ENCODE measurements around the gene LDHAL6B. TPM values are rescaled to one million over a fixed set of nuclear protein-coding genes. Genes with fewer than 3 reads are reported as not detected.
A peak's percentile ranks its signal among the peaks of the same experiment; 100 is the strongest.

The LDHAL6B gene
- polyA plus RNA-seq, 1 donor (not counting 4 experiments of a cell fraction or from before 2014, with no cell fraction given), result not detected

DNA sequence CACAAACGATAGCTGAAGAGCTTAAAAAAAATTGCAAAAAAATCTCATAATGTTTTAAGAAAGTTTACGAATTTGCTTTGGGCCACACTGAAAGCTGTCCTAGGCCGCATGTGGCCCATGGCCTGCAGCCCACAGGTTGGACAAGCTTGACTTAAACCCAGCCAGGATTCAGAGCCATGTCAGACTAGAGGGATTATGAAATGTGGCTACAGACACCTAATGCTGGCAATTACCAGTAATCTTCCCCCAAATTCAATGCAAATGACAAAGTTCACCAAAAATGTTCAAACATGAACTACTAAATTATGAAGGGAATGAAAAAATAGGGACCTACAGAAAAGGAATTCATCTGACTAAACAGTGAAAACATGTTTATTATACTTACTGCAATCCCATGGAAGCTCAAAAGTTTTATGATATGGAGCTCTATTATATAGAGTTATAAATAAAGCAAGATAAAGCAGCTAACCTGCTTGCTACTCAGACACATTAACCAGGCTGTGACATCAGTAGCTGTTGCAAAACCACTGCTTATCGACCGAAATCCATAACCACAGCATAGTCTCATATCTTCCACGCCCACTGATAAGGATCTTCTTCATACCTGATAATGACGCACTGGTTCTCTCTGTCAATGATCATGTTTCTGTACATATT is 49.2 kb downstream of the LDHAL6B start:
- H3K79me2 ChIP-seq (ENCODE audit: control insufficient read depth, insufficient read depth, low read length), result peaks cover 20% of the 10 kb centered on the region
- no peak overlapping the region for H3K4me3 ChIP-seq (ENCODE audit: control insufficient read depth in 2 of 3, extremely low read depth in 1 of 3, insufficient read depth in 2 of 3, low read depth in 1 of 3, low read length in 3 of 3)
- DNase-seq (ENCODE audit: low read depth, low spot score) (no peak), FAIRE-seq (peak; percentile 85)
- H3K4me2 ChIP-seq (ENCODE audit: control insufficient read depth, extremely low read depth, insufficient read depth, low read depth, low read length), result peak overlapping the region; percentile 73
- dilution Hi-C loops (cut with MboI; ENCODE audit: extremely low pct_ligation_motif_present, low sequenced_read_pairs), result no loop called here
- TF ChIP-seq, protein P1, sequence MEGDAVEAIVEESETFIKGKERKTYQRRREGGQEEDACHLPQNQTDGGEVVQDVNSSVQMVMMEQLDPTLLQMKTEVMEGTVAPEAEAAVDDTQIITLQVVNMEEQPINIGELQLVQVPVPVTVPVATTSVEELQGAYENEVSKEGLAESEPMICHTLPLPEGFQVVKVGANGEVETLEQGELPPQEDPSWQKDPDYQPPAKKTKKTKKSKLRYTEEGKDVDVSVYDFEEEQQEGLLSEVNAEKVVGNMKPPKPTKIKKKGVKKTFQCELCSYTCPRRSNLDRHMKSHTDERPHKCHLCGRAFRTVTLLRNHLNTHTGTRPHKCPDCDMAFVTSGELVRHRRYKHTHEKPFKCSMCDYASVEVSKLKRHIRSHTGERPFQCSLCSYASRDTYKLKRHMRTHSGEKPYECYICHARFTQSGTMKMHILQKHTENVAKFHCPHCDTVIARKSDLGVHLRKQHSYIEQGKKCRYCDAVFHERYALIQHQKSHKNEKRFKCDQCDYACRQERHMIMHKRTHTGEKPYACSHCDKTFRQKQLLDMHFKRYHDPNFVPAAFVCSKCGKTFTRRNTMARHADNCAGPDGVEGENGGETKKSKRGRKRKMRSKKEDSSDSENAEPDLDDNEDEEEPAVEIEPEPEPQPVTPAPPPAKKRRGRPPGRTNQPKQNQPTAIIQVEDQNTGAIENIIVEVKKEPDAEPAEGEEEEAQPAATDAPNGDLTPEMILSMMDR (optimal IDR thresholded peaks at IDR 0.05 in 1 of 3, IDR thresholded peaks at IDR 0.05 in 1 of 3, conservative IDR thresholded peaks at IDR 0.05 in 1 of 3; ENCODE audit: extremely low read depth in 1 of 3, insufficient read depth in 2 of 3, low read length in 3 of 3), result no peak
- no peak for TF ChIP-seq EZH2 (IDR thresholded peaks at IDR 0.05; ENCODE audit: low read length)
- no peaks in the 10 kb centered on the region for H3K27me3 ChIP-seq (ENCODE audit: control insufficient read depth, extremely low read depth, insufficient read depth, low read length)
- no peaks in the 10 kb centered on the region for H3K9me1 ChIP-seq (ENCODE audit: control insufficient read depth, extremely low read depth, insufficient read depth, low read length)
- H3K9ac ChIP-seq (ENCODE audit: control insufficient read depth, extremely low read depth, insufficient read depth, low read length), result peak overlapping the region; percentile 37
- peaks cover 15 to 39% of the 10 kb centered on the region in 2 experiments for H3K36me3 ChIP-seq (ENCODE audit: control insufficient read depth in 2 of 2, extremely low read depth in 1 of 2, insufficient read depth in 2 of 2, low read length in 2 of 2)
- peak overlapping the region; percentile 70 for H3K27ac ChIP-seq (ENCODE audit: control insufficient read depth, insufficient read depth, low read length)
- H2AFZ ChIP-seq (ENCODE audit: control insufficient read depth, low read length), result no peak overlapping the region
- H4K20me1 ChIP-seq (ENCODE audit: control insufficient read depth, extremely low read depth, insufficient read depth, low read length), result peaks cover 2% of the 10 kb centered on the region
- H3K9me3 ChIP-seq (ENCODE audit: control insufficient read depth, low read depth, low read length), result no peaks in the 10 kb centered on the region
- peaks cover 23% of the 10 kb centered on the region for H3K4me1 ChIP-seq (ENCODE audit: control insufficient read depth, extremely low read depth, insufficient read depth, low read length)

DNA sequence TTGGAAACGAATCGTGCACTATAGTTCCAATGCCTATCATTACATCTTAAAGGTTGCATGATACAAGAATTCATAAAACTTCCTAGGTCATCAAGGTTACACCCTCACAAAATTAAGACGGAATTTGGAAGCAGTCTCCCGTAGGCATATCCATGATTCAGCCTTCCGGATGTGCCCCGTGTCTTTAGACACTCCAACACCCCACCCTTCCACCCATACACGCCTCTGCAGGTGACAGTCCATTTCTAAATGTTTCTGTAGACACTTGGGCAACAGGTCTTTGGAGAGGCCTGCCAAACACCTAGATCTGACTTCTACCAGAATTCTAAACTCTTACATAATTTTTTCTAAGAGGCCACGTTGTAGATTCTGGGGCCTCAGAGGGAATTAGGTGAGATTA is 49.8 kb downstream of the LDHAL6B start:
- DNase-seq (ENCODE audit: low read depth, low spot score), result no peak
- Histone ChIP-seq H3K9me3 (ENCODE audit: control insufficient read depth, low read depth, low read length) (no peaks in the 10 kb centered on the region), H3K79me2 (ENCODE audit: control insufficient read depth, insufficient read depth, low read length) (peaks cover 17% of the 10 kb centered on the region), H4K20me1 (ENCODE audit: control insufficient read depth, extremely low read depth, insufficient read depth, low read length) (no peaks in the 10 kb centered on the region), H3K4me1 (ENCODE audit: control insufficient read depth, extremely low read depth, insufficient read depth, low read length) (peaks cover 23% of the 10 kb centered on the region), H3K36me3 (ENCODE audit: control insufficient read depth in 2 of 2, extremely low read depth in 1 of 2, insufficient read depth in 2 of 2, low read length in 2 of 2) (peaks cover 15 to 33% of the 10 kb centered on the region in 2 experiments), H2AFZ (ENCODE audit: control insufficient read depth, low read length) (no peak overlapping the region), H3K9me1 (ENCODE audit: control insufficient read depth, extremely low read depth, insufficient read depth, low read length) (no peaks in the 10 kb centered on the region), H3K9ac (ENCODE audit: control insufficient read depth, extremely low read depth, insufficient read depth, low read length) (peak overlapping the region; percentile 37), H3K4me3 (ENCODE audit: control insufficient read depth in 2 of 3, extremely low read depth in 1 of 3, insufficient read depth in 2 of 3, low read depth in 1 of 3, low read length in 3 of 3) (peak overlapping the region in 1 of 3 experiments; percentile 34), H3K27ac (ENCODE audit: control insufficient read depth, insufficient read depth, low read length) (peak overlapping the region; percentile 70), H3K4me2 (ENCODE audit: control insufficient read depth, extremely low read depth, insufficient read depth, low read depth, low read length) (peak overlapping the region; percentile 73), H3K27me3 (ENCODE audit: control insufficient read depth, extremely low read depth, insufficient read depth, low read length) (no peaks in the 10 kb centered on the region)
- peak; percentile 53 for FAIRE-seq
- TF ChIP-seq EZH2 (IDR thresholded peaks at IDR 0.05; ENCODE audit: low read length), result no peak
- TF ChIP-seq, protein P1 (optimal IDR thresholded peaks at IDR 0.05 in 1 of 3, IDR thresholded peaks at IDR 0.05 in 1 of 3, conservative IDR thresholded peaks at IDR 0.05 in 1 of 3; ENCODE audit: extremely low read depth in 1 of 3, insufficient read depth in 2 of 3, low read length in 3 of 3), result no peak
- dilution Hi-C loops (cut with MboI; ENCODE audit: extremely low pct_ligation_motif_present, low sequenced_read_pairs), result no loop called here

All from keratinocyte (primary cell).